ENCODE measurements around the gene RAB5A. TPM values are rescaled to one million over a fixed set of nuclear protein-coding genes. Genes with fewer than 3 reads are reported as not detected.

RAB5A gene
- total RNA-seq, 1 donor: 100 TPM

- no peak overlapping the region for H3K4me3 ChIP-seq (ENCODE audit: low read depth, low read length)
- no peak for TF ChIP-seq CTCF (IDR thresholded peaks at IDR 0.05; ENCODE audit: insufficient read depth, low read depth, low read length)
- DNase-seq (ENCODE audit: low read depth): no peak
Measured at GRCh38 chr3:19907523-19907922, 39.4 kb upstream of the RAB5A start.

- no peak overlapping the region for H3K4me3 ChIP-seq (ENCODE audit: low read depth, low read length)
- no peak for TF ChIP-seq CTCF (IDR thresholded peaks at IDR 0.05; ENCODE audit: insufficient read depth, low read depth, low read length)
- no peak for DNase-seq (ENCODE audit: low read depth)
Measured at GRCh38 chr3:19911452-19911851, 35.4 kb upstream of the RAB5A start.

GRCh38 chr3:19917167-19917566 is 29.7 kb upstream of the RAB5A start:
- DNase-seq (ENCODE audit: low read depth): no peak
- no peak overlapping the region for H3K4me3 ChIP-seq (ENCODE audit: low read depth, low read length)
- no peak for TF ChIP-seq CTCF (IDR thresholded peaks at IDR 0.05; ENCODE audit: insufficient read depth, low read depth, low read length)

- H3K4me3 ChIP-seq (ENCODE audit: low read depth, low read length): no peak overlapping the region
- DNase-seq (ENCODE audit: low read depth): no peak
- TF ChIP-seq CTCF (IDR thresholded peaks at IDR 0.05; ENCODE audit: insufficient read depth, low read depth, low read length): no peak
Measured at GRCh38 chr3:19920401-19921080, 26.4 kb upstream of the RAB5A start.

- H3K4me3 ChIP-seq (ENCODE audit: low read depth, low read length): no peak overlapping the region
- no peak for TF ChIP-seq CTCF (IDR thresholded peaks at IDR 0.05; ENCODE audit: insufficient read depth, low read depth, low read length)
- no peak for DNase-seq (ENCODE audit: low read depth)
Measured at GRCh38 chr3:19931180-19931692, 15.7 kb upstream of the RAB5A start.

GRCh38 chr3:19931767-19932188 is 15.1 kb upstream of the RAB5A start:
- no peak overlapping the region for H3K4me3 ChIP-seq (ENCODE audit: low read depth, low read length)
- peak; percentile 8 for DNase-seq (ENCODE audit: low read depth)
- no peak for TF ChIP-seq CTCF (IDR thresholded peaks at IDR 0.05; ENCODE audit: insufficient read depth, low read depth, low read length)

- TF ChIP-seq CTCF (IDR thresholded peaks at IDR 0.05; ENCODE audit: insufficient read depth, low read depth, low read length): no peak
- no peak overlapping the region for H3K4me3 ChIP-seq (ENCODE audit: low read depth, low read length)
- DNase-seq (ENCODE audit: low read depth): no peak
Measured at GRCh38 chr3:19932422-19932821, 14.5 kb upstream of the RAB5A start.

Measured in fibroblast of villous mesenchyme (primary cell).